GM23338 (cell line): ENCODE measurements around the gene ATF2. TPM values are rescaled to one million over a fixed set of nuclear protein-coding genes. Genes with fewer than 3 reads are reported as not detected.

Experiments used
- ATAC-seq: fragments of 200-7000 bp; cut with Tn5 transposase; 3 replicates; pipeline ENCODE4 v1.9.1; 2020
- DNase-seq: peaks from one replicate; pipeline ENCODE4 v3.0.0-alpha.2; 2015; ENCODE audit warnings: low spot score
- H2AFZ ChIP-seq: fragments of 200-600 bp; sonication (generic); 2 replicates; pipeline ENCODE4 v1.8.0; 2016; ENCODE audit warnings: antibody characterized with exemption, mild to moderate bottlenecking, moderate library complexity
- H3F3A ChIP-seq: fragments of 200-600 bp; sonication (generic); replicated peaks from 2 replicates; pipeline ENCODE4 v1.8.0; 2017; ENCODE audit warnings: antibody characterized with exemption, mixed run types, low read depth
- H3K27ac ChIP-seq: fragments of 200-600 bp; sonication (generic); 2 replicates; pipeline ENCODE4 v1.6.1; 2016; ENCODE audit warnings: low read depth
- H3K27me3 ChIP-seq: fragments of 200-600 bp; sonication (generic); 2 replicates; pipeline ENCODE4 v1.8.0; 2016; ENCODE audit warnings: mild to moderate bottlenecking, mixed run types, moderate library complexity; ENCODE audit not compliant: insufficient read depth
- H3K36me3 ChIP-seq: fragments of 200-600 bp; sonication (generic); 2 replicates; pipeline ENCODE4 v1.8.0; 2016; ENCODE audit warnings: mild to moderate bottlenecking; ENCODE audit not compliant: insufficient read depth
- H3K4me1 ChIP-seq: fragments of 200-600 bp; sonication (generic); 2 replicates; pipeline ENCODE4 v1.8.0; 2016; ENCODE audit warnings: mild to moderate bottlenecking, moderate library complexity; ENCODE audit not compliant: insufficient read depth
- H3K4me2 ChIP-seq: fragments of 200-600 bp; sonication (generic); 2 replicates; pipeline ENCODE4 v1.7.1; 2017; ENCODE audit warnings: mixed run types
- H3K4me3 ChIP-seq: fragments of 200-600 bp; sonication (generic); 2 replicates; pipeline ENCODE4 v1.6.1; 2016; ENCODE audit warnings: mixed run types
- H3K79me2 ChIP-seq: fragments of 200-600 bp; sonication (generic); replicated peaks from 2 replicates; pipeline ENCODE4 v1.8.0; 2017; ENCODE audit warnings: mild to moderate bottlenecking; ENCODE audit not compliant: insufficient read depth
- H3K9me2 ChIP-seq: fragments of 200-600 bp; sonication (generic); 2 replicates; pipeline ENCODE4 v1.8.0; 2017; ENCODE audit not compliant: insufficient read depth
- H4K20me1 ChIP-seq: fragments of 200-600 bp; sonication (generic); replicated peaks from 2 replicates; pipeline ENCODE4 v1.8.0; 2017; ENCODE audit warnings: mild to moderate bottlenecking; ENCODE audit not compliant: insufficient read depth
- H3K27ac Mint-ChIP-seq: 2 replicates; pipeline ENCODE4 v1.8.0; 2020; ENCODE audit warnings: inconsistent platforms, mild to moderate bottlenecking, moderate library complexity, mixed read lengths
- H3K27me3 Mint-ChIP-seq: 3 replicates; pipeline ENCODE4 v1.8.0; 2022; ENCODE audit warnings: low read depth, mild to moderate bottlenecking, moderate library complexity, mixed read lengths, inconsistent platforms; ENCODE audit not compliant: insufficient read depth, poor library complexity
- H3K36me3 Mint-ChIP-seq: 3 replicates; pipeline ENCODE4 v1.8.0; 2021; ENCODE audit warnings: low read depth, mild to moderate bottlenecking, inconsistent platforms, moderate library complexity, mixed read lengths
- H3K4me1 Mint-ChIP-seq: 3 replicates; pipeline ENCODE4 v1.8.0; 2020; ENCODE audit warnings: mild to moderate bottlenecking, inconsistent platforms, mixed read lengths
- H3K4me3 Mint-ChIP-seq: 3 replicates; pipeline ENCODE4 v1.8.0; 2021; ENCODE audit warnings: moderate library complexity, mild to moderate bottlenecking, inconsistent platforms, mixed read lengths
- H3K9me3 Mint-ChIP-seq: 3 replicates; pipeline ENCODE4 v1.8.0; 2020; ENCODE audit warnings: moderate library complexity, mild to moderate bottlenecking, inconsistent platforms, mixed read lengths
- CREB1 ChIP-seq: fragments of 250-450 bp; sonication (Bioruptor Pico); IDR thresholded peaks from 2 replicates; pipeline ENCODE4 v1.5.0; 2020; ENCODE audit warnings: low read depth, mild to moderate bottlenecking, moderate library complexity
- CTCF ChIP-seq, 2 experiments: fragments of 200-600 bp in 1 of 2; sonication (generic) in 1 of 2; conservative IDR thresholded peaks; 2 replicates each; pipeline versions ENCODE4 v1.5.1 to v1.6.1; 2016 to 2017; ENCODE audit warnings: antibody characterized with exemption in 2 of 2, low read depth in 2 of 2, mild to moderate bottlenecking in 2 of 2, moderate library complexity in 1 of 2
- ETS1 ChIP-seq: IDR thresholded peaks from 2 replicates; pipeline ENCODE4 v1.6.1; 2016; ENCODE audit warnings: antibody characterized with exemption
- EZH2 ChIP-seq: fragments of 200-600 bp; sonication (generic); IDR thresholded peaks from one replicate; pipeline ENCODE4 v1.8.0; 2017; ENCODE audit warnings: antibody characterized with exemption, mild to moderate bottlenecking, low read depth; ENCODE audit not compliant: unreplicated experiment
- EZH2phosphoT487 ChIP-seq: fragments of 200-600 bp; sonication (generic); IDR thresholded peaks from one replicate; pipeline ENCODE4 v1.8.1; 2018; ENCODE audit warnings: antibody characterized with exemption; ENCODE audit not compliant: unreplicated experiment
- JUNB ChIP-seq: IDR thresholded peaks from one replicate; pipeline ENCODE4 v1.6.1; 2016; ENCODE audit warnings: antibody characterized with exemption; ENCODE audit not compliant: unreplicated experiment
- NANOG ChIP-seq: IDR thresholded peaks from 2 replicates; pipeline ENCODE4 v1.6.1; 2016; ENCODE audit warnings: antibody characterized with exemption, borderline replicate concordance
- POLR2AphosphoS5 ChIP-seq: IDR thresholded peaks from 2 replicates; pipeline ENCODE4 v1.6.1; 2016; ENCODE audit warnings: antibody characterized with exemption, low read depth
- STAT1 ChIP-seq: IDR thresholded peaks from one replicate; pipeline ENCODE4 v1.6.1; 2016; ENCODE audit warnings: antibody characterized with exemption; ENCODE audit not compliant: unreplicated experiment
- ZNF114 ChIP-seq: fragments of 250-450 bp; sonication (Bioruptor Pico); IDR thresholded peaks from 2 replicates; pipeline ENCODE4 v1.5.0; 2020; ENCODE audit warnings: mild to moderate bottlenecking, moderate library complexity
- ZNF331 ChIP-seq: fragments of 250-450 bp; sonication (Bioruptor Pico); IDR thresholded peaks from 2 replicates; pipeline ENCODE4 v1.5.0; 2020; ENCODE audit warnings: low read depth, mild to moderate bottlenecking, moderate library complexity
- polyA plus RNA-seq: library from polyadenylated mRNA; unstranded; fragments of >200 nt; fragmentation: Nextera tagmentation; extraction: Ambion mirVana; gene quantifications from 2 replicates; pipeline ENCODE4 v1.2.1, GENCODE V29; 2016
- total RNA-seq: library from RNA; depleted of rRNA; stranded (reverse); fragments of >200 nt; shearing (Covaris generic); gene quantifications from 2 replicates; pipeline ENCODE4 v1.2.3, GENCODE V29; 2014
- TF ChIP-seq, protein P1 (sequence below): fragments of 250-450 bp; sonication (Bioruptor Pico); IDR thresholded peaks from 2 replicates; pipeline ENCODE4 v1.5.0; 2020; ENCODE audit warnings: mild to moderate bottlenecking, moderate library complexity
- TF ChIP-seq, protein P2 (sequence below): IDR thresholded peaks from one replicate; pipeline ENCODE4 v1.6.1; 2018; ENCODE audit warnings: antibody characterized with exemption; ENCODE audit not compliant: unreplicated experiment

The ATF2 gene
- total and polyA plus RNA-seq, 2 experiments from 2014 or later: 23.6 to 56.2 TPM

GRCh38 chr2:175068534-175068933 lies 99.5 kb downstream of the ATF2 start:
- DNase-seq (no peak), ATAC-seq (no peak)
- H3K27me3 Mint-ChIP-seq: no peaks in the 10 kb centered on the region
- H4K20me1 ChIP-seq: no peaks in the 10 kb centered on the region
- H3F3A ChIP-seq: no peaks in the 10 kb centered on the region
- no peak overlapping the region for H3K27ac Mint-ChIP-seq
- H3K27ac ChIP-seq: no peak overlapping the region
- H3K4me1 ChIP-seq: no peaks in the 10 kb centered on the region
- H3K4me2 ChIP-seq: no peak overlapping the region
- no peak overlapping the region for H3K4me3 ChIP-seq
- no peak overlapping the region for H2AFZ ChIP-seq
- peaks cover 22% of the 10 kb centered on the region; the same call in 2 of the 3 replicates for H3K36me3 Mint-ChIP-seq
- TF ChIP-seq EZH2 (no peak), ZNF114 (CRISPR knock-in tag) (no peak), STAT1 (no peak), ETS1 (no peak), EZH2phosphoT487 (no peak), ZNF331 (CRISPR knock-in tag) (no peak), NANOG (no peak), JUNB (no peak), CTCF (conservative IDR thresholded peaks at IDR 0.05; ENCODE audit: low read depth in 2 of 2) (no peak), CREB1 (CRISPR knock-in tag) (no peak), POLR2AphosphoS5 (no peak)
- TF ChIP-seq, protein P1, sequence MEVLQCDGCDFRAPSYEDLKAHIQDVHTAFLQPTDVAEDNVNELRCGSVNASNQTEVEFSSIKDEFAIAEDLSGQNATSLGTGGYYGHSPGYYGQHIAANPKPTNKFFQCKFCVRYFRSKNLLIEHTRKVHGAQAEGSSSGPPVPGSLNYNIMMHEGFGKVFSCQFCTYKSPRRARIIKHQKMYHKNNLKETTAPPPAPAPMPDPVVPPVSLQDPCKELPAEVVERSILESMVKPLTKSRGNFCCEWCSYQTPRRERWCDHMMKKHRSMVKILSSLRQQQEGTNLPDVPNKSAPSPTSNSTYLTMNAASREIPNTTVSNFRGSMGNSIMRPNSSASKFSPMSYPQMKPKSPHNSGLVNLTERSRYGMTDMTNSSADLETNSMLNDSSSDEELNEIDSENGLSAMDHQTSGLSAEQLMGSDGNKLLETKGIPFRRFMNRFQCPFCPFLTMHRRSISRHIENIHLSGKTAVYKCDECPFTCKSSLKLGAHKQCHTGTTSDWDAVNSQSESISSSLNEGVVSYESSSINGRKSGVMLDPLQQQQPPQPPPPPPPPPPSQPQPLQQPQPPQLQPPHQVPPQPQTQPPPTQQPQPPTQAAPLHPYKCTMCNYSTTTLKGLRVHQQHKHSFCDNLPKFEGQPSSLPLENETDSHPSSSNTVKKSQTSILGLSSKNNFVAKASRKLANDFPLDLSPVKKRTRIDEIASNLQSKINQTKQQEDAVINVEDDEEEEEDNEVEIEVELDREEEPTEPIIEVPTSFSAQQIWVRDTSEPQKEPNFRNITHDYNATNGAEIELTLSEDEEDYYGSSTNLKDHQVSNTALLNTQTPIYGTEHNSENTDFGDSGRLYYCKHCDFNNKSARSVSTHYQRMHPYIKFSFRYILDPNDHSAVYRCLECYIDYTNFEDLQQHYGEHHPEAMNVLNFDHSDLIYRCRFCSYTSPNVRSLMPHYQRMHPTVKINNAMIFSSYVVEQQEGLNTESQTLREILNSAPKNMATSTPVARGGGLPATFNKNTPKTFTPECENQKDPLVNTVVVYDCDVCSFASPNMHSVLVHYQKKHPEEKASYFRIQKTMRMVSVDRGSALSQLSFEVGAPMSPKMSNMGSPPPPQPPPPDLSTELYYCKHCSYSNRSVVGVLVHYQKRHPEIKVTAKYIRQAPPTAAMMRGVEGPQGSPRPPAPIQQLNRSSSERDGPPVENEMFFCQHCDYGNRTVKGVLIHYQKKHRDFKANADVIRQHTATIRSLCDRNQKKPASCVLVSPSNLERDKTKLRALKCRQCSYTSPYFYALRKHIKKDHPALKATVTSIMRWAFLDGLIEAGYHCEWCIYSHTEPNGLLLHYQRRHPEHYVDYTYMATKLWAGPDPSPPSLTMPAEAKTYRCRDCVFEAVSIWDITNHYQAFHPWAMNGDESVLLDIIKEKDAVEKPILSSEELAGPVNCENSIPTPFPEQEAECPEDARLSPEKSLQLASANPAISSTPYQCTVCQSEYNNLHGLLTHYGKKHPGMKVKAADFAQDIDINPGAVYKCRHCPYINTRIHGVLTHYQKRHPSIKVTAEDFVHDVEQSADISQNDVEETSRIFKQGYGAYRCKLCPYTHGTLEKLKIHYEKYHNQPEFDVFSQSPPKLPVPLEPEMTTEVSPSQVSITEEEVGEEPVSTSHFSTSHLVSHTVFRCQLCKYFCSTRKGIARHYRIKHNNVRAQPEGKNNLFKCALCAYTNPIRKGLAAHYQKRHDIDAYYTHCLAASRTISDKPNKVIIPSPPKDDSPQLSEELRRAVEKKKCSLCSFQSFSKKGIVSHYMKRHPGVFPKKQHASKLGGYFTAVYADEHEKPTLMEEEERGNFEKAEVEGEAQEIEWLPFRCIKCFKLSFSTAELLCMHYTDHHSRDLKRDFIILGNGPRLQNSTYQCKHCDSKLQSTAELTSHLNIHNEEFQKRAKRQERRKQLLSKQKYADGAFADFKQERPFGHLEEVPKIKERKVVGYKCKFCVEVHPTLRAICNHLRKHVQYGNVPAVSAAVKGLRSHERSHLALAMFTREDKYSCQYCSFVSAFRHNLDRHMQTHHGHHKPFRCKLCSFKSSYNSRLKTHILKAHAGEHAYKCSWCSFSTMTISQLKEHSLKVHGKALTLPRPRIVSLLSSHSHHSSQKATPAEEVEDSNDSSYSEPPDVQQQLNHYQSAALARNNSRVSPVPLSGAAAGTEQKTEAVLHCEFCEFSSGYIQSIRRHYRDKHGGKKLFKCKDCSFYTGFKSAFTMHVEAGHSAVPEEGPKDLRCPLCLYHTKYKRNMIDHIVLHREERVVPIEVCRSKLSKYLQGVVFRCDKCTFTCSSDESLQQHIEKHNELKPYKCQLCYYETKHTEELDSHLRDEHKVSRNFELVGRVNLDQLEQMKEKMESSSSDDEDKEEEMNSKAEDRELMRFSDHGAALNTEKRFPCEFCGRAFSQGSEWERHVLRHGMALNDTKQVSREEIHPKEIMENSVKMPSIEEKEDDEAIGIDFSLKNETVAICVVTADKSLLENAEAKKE (CRISPR knock-in tag): no peak
- TF ChIP-seq, protein P2, sequence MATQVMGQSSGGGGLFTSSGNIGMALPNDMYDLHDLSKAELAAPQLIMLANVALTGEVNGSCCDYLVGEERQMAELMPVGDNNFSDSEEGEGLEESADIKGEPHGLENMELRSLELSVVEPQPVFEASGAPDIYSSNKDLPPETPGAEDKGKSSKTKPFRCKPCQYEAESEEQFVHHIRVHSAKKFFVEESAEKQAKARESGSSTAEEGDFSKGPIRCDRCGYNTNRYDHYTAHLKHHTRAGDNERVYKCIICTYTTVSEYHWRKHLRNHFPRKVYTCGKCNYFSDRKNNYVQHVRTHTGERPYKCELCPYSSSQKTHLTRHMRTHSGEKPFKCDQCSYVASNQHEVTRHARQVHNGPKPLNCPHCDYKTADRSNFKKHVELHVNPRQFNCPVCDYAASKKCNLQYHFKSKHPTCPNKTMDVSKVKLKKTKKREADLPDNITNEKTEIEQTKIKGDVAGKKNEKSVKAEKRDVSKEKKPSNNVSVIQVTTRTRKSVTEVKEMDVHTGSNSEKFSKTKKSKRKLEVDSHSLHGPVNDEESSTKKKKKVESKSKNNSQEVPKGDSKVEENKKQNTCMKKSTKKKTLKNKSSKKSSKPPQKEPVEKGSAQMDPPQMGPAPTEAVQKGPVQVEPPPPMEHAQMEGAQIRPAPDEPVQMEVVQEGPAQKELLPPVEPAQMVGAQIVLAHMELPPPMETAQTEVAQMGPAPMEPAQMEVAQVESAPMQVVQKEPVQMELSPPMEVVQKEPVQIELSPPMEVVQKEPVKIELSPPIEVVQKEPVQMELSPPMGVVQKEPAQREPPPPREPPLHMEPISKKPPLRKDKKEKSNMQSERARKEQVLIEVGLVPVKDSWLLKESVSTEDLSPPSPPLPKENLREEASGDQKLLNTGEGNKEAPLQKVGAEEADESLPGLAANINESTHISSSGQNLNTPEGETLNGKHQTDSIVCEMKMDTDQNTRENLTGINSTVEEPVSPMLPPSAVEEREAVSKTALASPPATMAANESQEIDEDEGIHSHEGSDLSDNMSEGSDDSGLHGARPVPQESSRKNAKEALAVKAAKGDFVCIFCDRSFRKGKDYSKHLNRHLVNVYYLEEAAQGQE: no peak
- H3K9me3 Mint-ChIP-seq: 0 out of 3 replicates have a peak, but pooled peaks cover 3% of the 10 kb centered on the region
- no peaks in the 10 kb centered on the region for H3K79me2 ChIP-seq
- no peaks in the 10 kb centered on the region for H3K4me1 Mint-ChIP-seq
- H3K36me3 ChIP-seq: 0 out of 2 replicates have a peak, but pooled peaks cover under 1% of the 10 kb centered on the region
- no peak overlapping the region for H3K4me3 Mint-ChIP-seq
- H3K9me2 ChIP-seq: no peaks in the 10 kb centered on the region; the same call in 1 of the 2 replicates
- H3K27me3 ChIP-seq: no peaks in the 10 kb centered on the region
